Astrocyte (in vitro differentiated cells and primary cell): ENCODE measurements around the gene CRIM1. TPM values are rescaled to one million over a fixed set of nuclear protein-coding genes. Genes with fewer than 3 reads are reported as not detected.

Source experiments
- DNase-seq: peaks from one replicate; pipeline ENCODE4 v3.0.0-alpha.2; 2010; ENCODE audit warnings: low read depth
- FAIRE-seq: peaks from 2 replicates; lab custom pipeline; 2011; peaks lifted over from hg19 to GRCh38; lab: Jason Lieb, UNC
- H2AFZ ChIP-seq: 2 replicates; pipeline ENCODE4 v1.6.0; 2012; ENCODE audit warnings: low read depth, low read length, inconsistent platforms
- H3K27ac ChIP-seq: 2 replicates; pipeline ENCODE4 v1.5.1; 2011; ENCODE audit warnings: low read depth, low read length, inconsistent platforms
- H3K27me3 ChIP-seq: 2 replicates; pipeline ENCODE4 v1.6.0; 2011; ENCODE audit warnings: low read length, inconsistent platforms; ENCODE audit not compliant: insufficient read depth
- H3K36me3 ChIP-seq: 2 replicates; pipeline ENCODE4 v1.5.1; 2011; ENCODE audit warnings: low read length, inconsistent platforms; ENCODE audit not compliant: insufficient read depth
- H3K4me1 ChIP-seq: 2 replicates; pipeline ENCODE4 v1.5.1; 2011; ENCODE audit warnings: low read length, inconsistent platforms; ENCODE audit not compliant: insufficient read depth
- H3K4me2 ChIP-seq: 2 replicates; pipeline ENCODE4 v1.6.0; 2012; ENCODE audit warnings: low read length, inconsistent platforms
- H3K4me3 ChIP-seq: 2 replicates; pipeline ENCODE4 v1.5.1; 2011; ENCODE audit warnings: low read depth, mild to moderate bottlenecking, low read length, inconsistent platforms; ENCODE audit not compliant: insufficient read depth
- H3K79me2 ChIP-seq: 2 replicates; pipeline ENCODE4 v1.6.0; 2012; ENCODE audit warnings: mild to moderate bottlenecking, low read length, inconsistent platforms; ENCODE audit not compliant: insufficient read depth
- H3K9ac ChIP-seq: 2 replicates; pipeline ENCODE4 v1.6.0; 2012; ENCODE audit warnings: mild to moderate bottlenecking, low read length, inconsistent platforms
- H3K9me3 ChIP-seq: 2 replicates; pipeline ENCODE4 v1.5.1; 2012; ENCODE audit warnings: low read depth, mild to moderate bottlenecking, low read length, inconsistent platforms; ENCODE audit not compliant: insufficient read depth
- H4K20me1 ChIP-seq: 2 replicates; pipeline ENCODE4 v1.6.0; 2012; ENCODE audit warnings: low read length, inconsistent platforms; ENCODE audit not compliant: insufficient read depth
- H3K27ac Mint-ChIP-seq: one replicate; pipeline ENCODE4 v1.8.0; 2021; ENCODE audit warnings: mild to moderate bottlenecking, mixed read lengths; ENCODE audit not compliant: unreplicated experiment
- H3K27me3 Mint-ChIP-seq: one replicate; pipeline ENCODE4 v1.8.0; 2021; ENCODE audit warnings: low read depth, mixed read lengths; ENCODE audit not compliant: unreplicated experiment
- H3K36me3 Mint-ChIP-seq: one replicate; pipeline ENCODE4 v1.8.0; 2021; ENCODE audit warnings: low read depth, mixed read lengths; ENCODE audit not compliant: unreplicated experiment
- H3K4me1 Mint-ChIP-seq: one replicate; pipeline ENCODE4 v1.8.0; 2021; ENCODE audit warnings: low read depth, mixed read lengths; ENCODE audit not compliant: unreplicated experiment
- H3K4me3 Mint-ChIP-seq: one replicate; pipeline ENCODE4 v1.8.0; 2021; ENCODE audit warnings: mild to moderate bottlenecking, moderate library complexity, mixed read lengths; ENCODE audit not compliant: unreplicated experiment
- H3K9me3 Mint-ChIP-seq: one replicate; pipeline ENCODE4 v1.8.0; 2021; ENCODE audit warnings: mild to moderate bottlenecking, mixed read lengths; ENCODE audit not compliant: unreplicated experiment
- CTCF ChIP-seq: IDR thresholded peaks from 2 replicates; pipeline ENCODE4 v1.5.1; 2011; ENCODE audit warnings: low read depth, mild to moderate bottlenecking, inconsistent platforms, low read length, moderate library complexity; ENCODE audit not compliant: insufficient read depth
- EZH2 ChIP-seq: IDR thresholded peaks from 2 replicates; pipeline ENCODE4 v1.6.1; 2012; ENCODE audit warnings: mild to moderate bottlenecking, low read length, inconsistent platforms; ENCODE audit not compliant: insufficient read depth
- total RNA-seq: library from RNA; stranded (reverse); gene quantifications from 2 replicates; pipeline ENCODE4 v1.2.1, GENCODE V29; 2021

Gene CRIM1
- total RNA-seq, 1 donor from 2014 or later: 180 TPM

- peaks cover 13% of the 10 kb centered on the region for H3K36me3 ChIP-seq
- no peaks in the 10 kb centered on the region for H3K36me3 Mint-ChIP-seq
- H3K4me3 ChIP-seq: no peak overlapping the region
- H4K20me1 ChIP-seq: peaks cover 74% of the 10 kb centered on the region
- H3K4me1 Mint-ChIP-seq: peaks cover 42% of the 10 kb centered on the region
- H2AFZ ChIP-seq: no peak overlapping the region
- TF ChIP-seq CTCF (no peak), EZH2 (no peak)
- FAIRE-seq (no peak), DNase-seq (no peak)
- peaks cover 35% of the 10 kb centered on the region for H3K4me1 ChIP-seq
- no peaks in the 10 kb centered on the region for H3K9me3 ChIP-seq
- H3K9ac ChIP-seq: no peak overlapping the region
- no peaks in the 10 kb centered on the region for H3K27me3 Mint-ChIP-seq
- peaks cover 99% of the 10 kb centered on the region for H3K79me2 ChIP-seq
- no peak overlapping the region for H3K4me2 ChIP-seq
- no peak overlapping the region for H3K4me3 Mint-ChIP-seq
- H3K27ac ChIP-seq: no peak overlapping the region
- no peaks in the 10 kb centered on the region for H3K27me3 ChIP-seq
- H3K9me3 Mint-ChIP-seq: no peaks in the 10 kb centered on the region
- H3K27ac Mint-ChIP-seq: no peak overlapping the region
Measured at GRCh38 chr2:36383726-36384125, 28.1 kb downstream of the CRIM1 start.

- Histone ChIP-seq H3K4me3 (no peak overlapping the region), H3K79me2 (peaks cover 99% of the 10 kb centered on the region), H3K9ac (no peak overlapping the region), H3K4me1 (peaks cover 35% of the 10 kb centered on the region), H3K27ac (no peak overlapping the region), H3K27me3 (no peaks in the 10 kb centered on the region), H2AFZ (no peak overlapping the region), H3K4me2 (no peak overlapping the region), H3K36me3 (peaks cover 11% of the 10 kb centered on the region), H3K9me3 (no peaks in the 10 kb centered on the region), H4K20me1 (peaks cover 73% of the 10 kb centered on the region)
- Mint-ChIP-seq H3K27me3 (no peaks in the 10 kb centered on the region), H3K4me3 (no peak overlapping the region), H3K27ac (no peak overlapping the region), H3K9me3 (no peaks in the 10 kb centered on the region), H3K4me1 (peaks cover 44% of the 10 kb centered on the region), H3K36me3 (no peaks in the 10 kb centered on the region)
- FAIRE-seq (no peak), DNase-seq (no peak)
- no peak for TF ChIP-seq CTCF
- TF ChIP-seq EZH2: no peak
Measured at GRCh38 chr2:36384454-36384853, 28.9 kb downstream of the CRIM1 start.

- Mint-ChIP-seq H3K27me3 (no peaks in the 10 kb centered on the region), H3K4me3 (no peak overlapping the region), H3K4me1 (peaks cover 44% of the 10 kb centered on the region), H3K36me3 (no peaks in the 10 kb centered on the region), H3K27ac (no peak overlapping the region), H3K9me3 (no peaks in the 10 kb centered on the region)
- no peak for DNase-seq
- TF ChIP-seq CTCF (no peak), EZH2 (no peak)
- H4K20me1 ChIP-seq: peaks cover 68% of the 10 kb centered on the region
- H3K79me2 ChIP-seq: peaks cover 100% of the 10 kb centered on the region
- no peak for FAIRE-seq
- H3K4me1 ChIP-seq: peaks cover 27% of the 10 kb centered on the region
- no peaks in the 10 kb centered on the region for H3K9me3 ChIP-seq
- H3K4me2 ChIP-seq: no peak overlapping the region
- no peaks in the 10 kb centered on the region for H3K27me3 ChIP-seq
- H3K4me3 ChIP-seq: no peak overlapping the region
- H3K9ac ChIP-seq: no peak overlapping the region
- H3K36me3 ChIP-seq: peaks cover 5% of the 10 kb centered on the region
- no peak overlapping the region for H2AFZ ChIP-seq
- H3K27ac ChIP-seq: no peak overlapping the region
Measured at GRCh38 chr2:36385603-36386002, 30.0 kb downstream of the CRIM1 start.
